Measurements from ENCODE around the gene NARF. TPM values are rescaled to one million over a fixed set of nuclear protein-coding genes. Genes with fewer than 3 reads are reported as not detected.

The NARF gene
- total and polyA plus RNA-seq, 2 of the 8 experiments (the other 6 are each of a cell fraction or from before 2014, with no cell fraction given): 97.4 to 131 TPM

- Histone ChIP-seq H3K23me2 (ENCODE audit: low read depth, low read length) (no peaks in the 10 kb centered on the region), H2BK15ac (ENCODE audit: low read length) (no peak overlapping the region), H2AK5ac (ENCODE audit: low read depth, low read length) (no peak overlapping the region), H3K4ac (replicated peaks; ENCODE audit: insufficient read length, low read depth, low read length) (no peak overlapping the region), H2BK120ac (replicated peaks; ENCODE audit: low read depth, low read length) (no peak overlapping the region), H3K9me3 (ENCODE audit: insufficient read depth in 2 of 2, low read depth in 1 of 2, low read length in 1 of 2) (no peaks in the 10 kb centered on the region), H2AFZ (ENCODE audit: low read length) (no peak overlapping the region), H3K27me3 (replicated peaks in 1 of 4; ENCODE audit: control insufficient read depth in 3 of 4, extremely low read depth in 1 of 4, insufficient read depth in 3 of 4, low read length in 3 of 4) (no peaks in the 10 kb centered on the region), H2BK5ac (ENCODE audit: low read depth, low read length) (no peak overlapping the region), H3K9ac (replicated peaks in 1 of 4; ENCODE audit: extremely low read depth in 1 of 4, low read depth in 3 of 4, low read length in 3 of 4) (no peak overlapping the region), H4K91ac (replicated peaks; ENCODE audit: insufficient read length, low read length) (no peak overlapping the region), H3K23ac (ENCODE audit: insufficient read length) (no peak overlapping the region), H3K79me2 (ENCODE audit: control insufficient read depth in 1 of 2, insufficient read depth in 2 of 2, low read length in 2 of 2) (no peaks in the 10 kb centered on the region), H4K8ac (ENCODE audit: extremely low read depth, insufficient read depth, low read length) (no peak overlapping the region), H3K14ac (ENCODE audit: insufficient read length) (no peak overlapping the region), H3K27ac (ENCODE audit: low read depth, low read length) (no peak overlapping the region), H3K36me3 (ENCODE audit: control insufficient read depth in 2 of 4, insufficient read depth in 4 of 4, low read length in 3 of 4) (peaks cover 9 to 44% (median 30%) of the 10 kb centered on the region in 4 experiments; a peak in 6 of 8 replicates), H2BK20ac (ENCODE audit: low read length) (no peak overlapping the region), H3K4me2 (ENCODE audit: insufficient read depth in 1 of 2, low read depth in 2 of 2, low read length in 2 of 2) (no peak overlapping the region), H3K18ac (ENCODE audit: extremely low read depth, low read length) (no peak overlapping the region), H2BK12ac (ENCODE audit: low read depth, low read length) (no peak overlapping the region), H3K4me1 (replicated peaks in 1 of 4; ENCODE audit: control insufficient read depth in 3 of 4, insufficient read depth in 4 of 4, low read length in 3 of 4) (no peaks in the 10 kb centered on the region), H4K5ac (ENCODE audit: insufficient read length, low read depth, low read length) (no peak overlapping the region), H4K20me1 (replicated peaks in 1 of 2; ENCODE audit: control insufficient read depth in 1 of 2, insufficient read depth in 2 of 2, low read length in 2 of 2) (peaks cover 0 to 4% of the 10 kb centered on the region in 2 experiments), H3K4me3 (ENCODE audit: extremely low read depth in 1 of 4, insufficient read depth in 2 of 4, low read depth in 3 of 4, low read length in 4 of 4) (no peak overlapping the region), H3K79me1 (ENCODE audit: low read depth, low read length) (no peaks in the 10 kb centered on the region), H3K56ac (replicated peaks; ENCODE audit: insufficient read length, low read depth, low read length) (no peak overlapping the region)
- TF ChIP-seq NANOG (IDR thresholded peaks at IDR 0.05; ENCODE audit: insufficient read depth, low read depth, low read length, poor library complexity, severe bottlenecking) (no peak), KDM4A (IDR thresholded peaks at IDR 0.05; ENCODE audit: low read depth, low read length, severe bottlenecking) (no peak), CREB1 (IDR thresholded peaks at IDR 0.05) (no peak), KDM5A (IDR thresholded peaks at IDR 0.05; ENCODE audit: low read length) (no peak), MAFK (IDR thresholded peaks at IDR 0.05; ENCODE audit: low read depth, low read length) (no peak), GABPA (IDR thresholded peaks at IDR 0.05; ENCODE audit: borderline replicate concordance, insufficient read depth, low read length) (no peak), HDAC6 (IDR thresholded peaks at IDR 0.05; ENCODE audit: low read depth, low read length) (no peak), SIN3A (conservative IDR thresholded peaks at IDR 0.05 in 1 of 2, IDR thresholded peaks at IDR 0.05 in 1 of 2; ENCODE audit: low read depth in 1 of 2, low read length in 2 of 2) (no peak), ASH2L (IDR thresholded peaks at IDR 0.05; ENCODE audit: low read length) (no peak), SRF (IDR thresholded peaks at IDR 0.05; ENCODE audit: low read depth, low read length) (no peak), PHF8 (conservative IDR thresholded peaks at IDR 0.05; ENCODE audit: low read depth, low read length) (no peak), RBBP5 (IDR thresholded peaks at IDR 0.05; ENCODE audit: borderline replicate concordance, low read depth, low read length) (no peak), SP1 (IDR thresholded peaks at IDR 0.05; ENCODE audit: low read depth, low read length) (no peak), RNF2 (IDR thresholded peaks at IDR 0.05; ENCODE audit: borderline replicate concordance, low read depth, low read length, missing control alignments, poor library complexity, severe bottlenecking) (no peak), TEAD4 (IDR thresholded peaks at IDR 0.05; ENCODE audit: low read depth, low read length) (no peak)
- ChIA-PET CTCF (ENCODE audit: partially characterized antibody) (interaction anchor here (1.3 to 1.6 kb wide), 2 partner anchors 65 to 66 kb away, joined by 3 to 7 read pairs; no protein-coding TSS in a partner anchor), POLR2A (ENCODE audit: partially characterized antibody) (no interaction called here)
- 89% methylated on average over 14 of the region's 14 CpGs; no CpG with 5 or more reads in 1 of the 2 experiments for WGBS, 2 experiments (ENCODE audit: extremely low coverage in 1 of 2, insufficient coverage in 1 of 2, insufficient read length in 1 of 2, insufficient replicate concordance in 2 of 2, low coverage in 1 of 2, low lambda C conversion rate in 2 of 2, missing lambda C conversion rate in 1 of 2)
- DNase-seq (ENCODE audit: low read depth in 1 of 2, low spot score in 2 of 2): no peak
- no peak for FAIRE-seq
Observed at GRCh38 chr17:82487910-82488309, 29.4 kb downstream of the NARF start.
